Right atrium auricular region (tissue), 2 donors: ENCODE data around the gene COL25A1. TPM values are rescaled to one million over a fixed set of nuclear protein-coding genes. Genes with fewer than 3 reads are reported as not detected.

ENCODE experiments used
- DNase-seq: peaks from one replicate; pipeline ENCODE4 v3.0.0-alpha.2; 2019; ENCODE audit warnings: low spot score
- H3K27ac ChIP-seq, 2 donors: fragments of 200-600 bp; sonication (generic); 1 replicate in 1 of 2; 2 replicates in 1 of 2; pipeline ENCODE4 v1.5.1; 2016 to 2019
- H3K27me3 ChIP-seq, 2 donors: fragments of 200-600 bp; sonication (generic); one replicate each; pipeline versions ENCODE4 v1.5.1 to v1.6.0; 2017 to 2019
- H3K36me3 ChIP-seq: fragments of 200-600 bp; sonication (generic); one replicate; pipeline ENCODE4 v1.5.1; 2016
- H3K4me1 ChIP-seq, 2 donors: fragments of 200-600 bp; sonication (generic); one replicate each; pipeline versions ENCODE4 v1.5.1 to v1.6.0; 2017 to 2019
- H3K4me3 ChIP-seq, 2 donors: fragments of 200-600 bp; sonication (generic); 1 replicate in 1 of 2; 2 replicates in 1 of 2; pipeline ENCODE4 v1.5.1; 2017 to 2019; ENCODE audit warnings: mild to moderate bottlenecking in 1 of 2, moderate library complexity in 1 of 2
- H3K9me3 ChIP-seq, 2 donors: fragments of 200-600 bp; sonication (generic); one replicate each; pipeline ENCODE4 v1.5.1; 2019
- total RNA-seq, 2 donors: library from RNA; depleted of rRNA; stranded (reverse); fragments of >200 nt; gene quantifications; one replicate each; pipeline ENCODE4 v1.1.0, GENCODE V29; 2016
- TF ChIP-seq, protein P1 (sequence below), 2 donors: fragments of 200-600 bp; sonication (generic); IDR thresholded peaks; one replicate each; pipeline ENCODE4 v1.5.1; 2019; ENCODE audit warnings: antibody characterized with exemption in 2 of 2

The COL25A1 gene
- total RNA-seq, 2 donors from 2014 or later, result 0.26 to 0.59 TPM

- DNase-seq, result no peak
- TF ChIP-seq, protein P1, sequence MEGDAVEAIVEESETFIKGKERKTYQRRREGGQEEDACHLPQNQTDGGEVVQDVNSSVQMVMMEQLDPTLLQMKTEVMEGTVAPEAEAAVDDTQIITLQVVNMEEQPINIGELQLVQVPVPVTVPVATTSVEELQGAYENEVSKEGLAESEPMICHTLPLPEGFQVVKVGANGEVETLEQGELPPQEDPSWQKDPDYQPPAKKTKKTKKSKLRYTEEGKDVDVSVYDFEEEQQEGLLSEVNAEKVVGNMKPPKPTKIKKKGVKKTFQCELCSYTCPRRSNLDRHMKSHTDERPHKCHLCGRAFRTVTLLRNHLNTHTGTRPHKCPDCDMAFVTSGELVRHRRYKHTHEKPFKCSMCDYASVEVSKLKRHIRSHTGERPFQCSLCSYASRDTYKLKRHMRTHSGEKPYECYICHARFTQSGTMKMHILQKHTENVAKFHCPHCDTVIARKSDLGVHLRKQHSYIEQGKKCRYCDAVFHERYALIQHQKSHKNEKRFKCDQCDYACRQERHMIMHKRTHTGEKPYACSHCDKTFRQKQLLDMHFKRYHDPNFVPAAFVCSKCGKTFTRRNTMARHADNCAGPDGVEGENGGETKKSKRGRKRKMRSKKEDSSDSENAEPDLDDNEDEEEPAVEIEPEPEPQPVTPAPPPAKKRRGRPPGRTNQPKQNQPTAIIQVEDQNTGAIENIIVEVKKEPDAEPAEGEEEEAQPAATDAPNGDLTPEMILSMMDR (IDR thresholded peaks at IDR 0.05), result no peak
- H3K36me3 ChIP-seq, result no peaks in the 10 kb centered on the region
Observed at GRCh38 chr4:109325698-109326097, 23.2 kb upstream of the COL25A1 start.

DNA sequence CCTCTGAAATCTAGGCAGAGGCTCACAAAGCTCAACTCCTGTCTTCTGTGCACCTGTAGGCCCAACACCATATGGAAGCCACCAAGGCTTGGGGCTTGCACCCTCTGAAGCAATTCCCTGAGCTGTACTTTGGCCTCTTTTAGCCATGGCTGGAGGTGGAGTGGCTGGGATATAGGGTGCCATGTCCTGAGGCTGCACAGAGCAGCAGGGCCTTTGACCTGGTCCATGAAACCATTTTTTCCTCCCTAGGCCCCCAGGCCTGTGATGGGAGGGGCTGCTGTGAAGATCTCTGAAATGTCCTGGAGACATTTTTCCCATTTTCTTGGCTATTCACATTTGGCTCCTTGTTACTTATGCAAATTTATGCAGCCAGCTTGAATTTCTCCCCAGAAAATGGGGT lies 20.9 kb upstream of the COL25A1 start:
- H3K9me3 ChIP-seq, result no peaks in the 10 kb centered on the region
- TF ChIP-seq, protein P1 (IDR thresholded peaks at IDR 0.05), result no peak

More at GRCh38 chr4:109325698-109326097, 23.2 kb upstream of the COL25A1 start:
- H3K4me3 ChIP-seq, result no peak overlapping the region
- H3K27me3 ChIP-seq, result no peaks in the 10 kb centered on the region
- no peaks in the 10 kb centered on the region for H3K4me1 ChIP-seq
- no peaks in the 10 kb centered on the region for H3K9me3 ChIP-seq
- no peak overlapping the region for H3K27ac ChIP-seq

DNA sequence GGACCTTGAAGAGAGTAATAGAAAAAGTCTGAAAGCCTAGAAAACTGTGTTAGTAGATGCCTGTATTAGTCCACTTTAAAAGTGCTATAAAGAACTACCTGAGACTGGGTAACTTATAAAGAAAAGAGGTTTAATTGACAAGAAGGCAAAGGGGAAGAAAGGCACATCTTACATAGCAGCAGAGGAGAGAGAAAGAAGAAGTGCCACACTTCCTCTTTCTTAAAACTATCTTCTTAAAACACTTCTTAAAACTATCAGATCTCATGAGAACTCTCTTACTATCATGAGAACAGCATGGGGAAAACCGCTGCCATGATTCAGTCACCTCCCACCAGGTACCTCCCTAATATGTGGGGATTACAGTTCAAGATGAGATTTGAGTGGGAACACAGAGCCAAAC lies 18.8 kb upstream of the COL25A1 start:
- H3K4me3 ChIP-seq, result no peak overlapping the region
- no peaks in the 10 kb centered on the region for H3K36me3 ChIP-seq
- H3K9me3 ChIP-seq, result no peaks in the 10 kb centered on the region
- H3K27me3 ChIP-seq, result no peaks in the 10 kb centered on the region
- no peak overlapping the region for H3K27ac ChIP-seq
- no peak for DNase-seq
- TF ChIP-seq, protein P1 (IDR thresholded peaks at IDR 0.05), result no peak
- no peaks in the 10 kb centered on the region for H3K4me1 ChIP-seq

More for the DNA sequence above, 20.9 kb upstream of the COL25A1 start:
- DNase-seq, result no peak
- Histone ChIP-seq H3K4me1 (no peaks in the 10 kb centered on the region), H3K27ac (no peak overlapping the region), H3K4me3 (no peak overlapping the region), H3K27me3 (no peaks in the 10 kb centered on the region), H3K36me3 (no peaks in the 10 kb centered on the region)

- Histone ChIP-seq H3K27me3 (no peaks in the 10 kb centered on the region), H3K4me3 (no peak overlapping the region), H3K27ac (no peak overlapping the region), H3K36me3 (no peaks in the 10 kb centered on the region), H3K9me3 (no peaks in the 10 kb centered on the region), H3K4me1 (no peaks in the 10 kb centered on the region)
- TF ChIP-seq, protein P1 (IDR thresholded peaks at IDR 0.05), result no peak
- DNase-seq, result no peak
Observed at GRCh38 chr4:109319684-109320083, 17.2 kb upstream of the COL25A1 start.

DNA sequence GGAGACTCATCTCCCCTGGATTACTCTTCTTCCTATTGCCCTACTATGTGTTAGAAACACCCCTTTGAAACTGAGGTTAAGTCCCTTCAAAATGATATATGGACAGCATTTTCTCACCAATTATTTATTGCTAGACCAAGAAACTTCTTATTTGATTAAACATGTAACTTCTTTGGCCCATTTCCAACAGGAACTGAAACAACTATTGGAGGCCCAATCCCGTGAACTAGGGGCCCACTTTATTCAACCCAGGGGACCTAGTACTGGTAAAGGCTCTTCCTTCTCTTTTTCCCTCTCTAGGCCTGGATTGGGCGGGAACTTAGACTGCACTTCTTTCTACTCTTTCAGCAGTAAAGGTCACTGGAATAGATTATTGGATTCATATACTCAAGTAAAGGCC lies 16.7 kb upstream of the COL25A1 start:
- Histone ChIP-seq H3K4me3 (no peak overlapping the region), H3K36me3 (no peaks in the 10 kb centered on the region), H3K27ac (no peak overlapping the region), H3K4me1 (no peaks in the 10 kb centered on the region), H3K9me3 (no peaks in the 10 kb centered on the region), H3K27me3 (no peaks in the 10 kb centered on the region)
- TF ChIP-seq, protein P1 (IDR thresholded peaks at IDR 0.05), result no peak
- DNase-seq, result no peak

DNA sequence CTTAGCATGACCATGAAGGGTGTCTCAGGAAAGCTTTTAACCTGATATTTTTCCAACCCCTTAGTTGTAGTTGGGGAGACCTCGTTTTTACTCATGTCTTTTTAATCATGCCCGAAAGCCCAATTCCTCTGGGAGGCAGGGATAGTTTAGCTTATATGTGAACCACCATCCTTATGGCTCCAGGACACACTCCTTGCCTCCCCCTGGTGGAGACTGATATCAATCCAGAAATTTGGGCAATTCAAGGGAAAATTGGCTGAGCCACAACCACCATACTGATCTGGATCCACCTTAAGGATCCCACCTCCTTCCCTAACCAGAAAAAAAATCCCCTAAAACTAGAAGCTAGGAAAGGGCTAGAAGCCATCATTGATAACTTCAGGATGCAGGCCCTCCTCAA lies 13.4 kb upstream of the COL25A1 start:
- DNase-seq, result no peak
- H3K27me3 ChIP-seq, result no peaks in the 10 kb centered on the region
- H3K9me3 ChIP-seq, result peaks cover 3 to 14% of the 10 kb centered on the region in 2 donors
- H3K4me3 ChIP-seq, result no peak overlapping the region
- no peaks in the 10 kb centered on the region for H3K36me3 ChIP-seq
- H3K4me1 ChIP-seq, result no peaks in the 10 kb centered on the region
- TF ChIP-seq, protein P1 (IDR thresholded peaks at IDR 0.05), result no peak
- H3K27ac ChIP-seq, result no peak overlapping the region
